HG02981 (cell line): ENCODE results near the gene LUC7L.

Experiments used
- ATAC-seq: cut with Tn5 transposase; IDR thresholded peaks from one replicate; pipeline ENCODE4 v1.9.1; 2021; ENCODE audit warnings: mild to moderate bottlenecking, moderate library complexity; ENCODE audit not compliant: unreplicated experiment

The LUC7L gene

DNA sequence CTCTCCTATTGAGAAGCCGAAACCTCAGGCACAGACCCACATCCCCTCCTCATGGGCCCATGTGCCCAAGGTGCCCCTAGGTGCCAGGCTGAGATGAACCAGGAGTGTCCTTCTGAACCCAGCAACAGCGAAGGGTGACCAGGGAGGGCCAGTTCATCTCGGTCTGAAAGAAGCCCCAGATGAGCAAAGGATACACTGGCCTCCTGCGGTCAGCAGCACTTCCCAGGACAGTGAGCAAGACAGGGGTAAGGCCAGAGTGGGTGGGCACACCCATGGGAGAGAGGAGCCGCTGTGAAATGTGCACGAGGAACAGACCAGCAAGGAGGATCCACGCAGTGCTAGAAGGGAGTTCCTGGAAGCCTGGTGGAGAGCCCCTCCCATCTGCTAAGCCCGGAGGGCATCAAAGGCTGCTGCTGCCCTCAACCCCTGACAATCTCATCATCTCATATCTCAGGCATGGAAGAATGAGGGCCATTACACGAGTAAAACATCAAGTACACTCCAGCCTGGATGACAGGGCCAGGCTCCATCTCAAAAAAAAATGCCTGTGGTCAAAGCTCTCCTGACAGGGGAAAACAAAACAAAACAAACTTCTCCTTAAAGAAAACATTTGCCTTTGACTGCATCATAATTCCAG, 80.1 kb downstream of the LUC7L start:
- ATAC-seq: no peak

DNA sequence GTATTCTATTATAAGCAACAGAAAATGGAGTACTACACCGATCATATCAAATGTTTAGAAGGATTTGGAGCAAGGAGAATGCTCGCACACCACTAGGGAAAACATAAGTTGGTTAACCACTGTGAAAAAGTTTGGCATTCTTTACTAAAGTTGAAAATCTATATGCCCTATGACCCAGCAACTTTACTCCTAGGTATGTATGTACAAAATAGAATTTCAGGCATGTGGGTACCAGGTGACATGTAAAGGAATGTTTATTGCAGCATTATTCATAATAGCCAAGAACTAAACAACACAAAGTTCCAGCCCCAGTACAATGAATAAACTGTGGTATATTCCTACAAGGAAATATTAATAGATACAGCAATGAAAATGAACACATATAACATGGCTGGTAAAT, 82.6 kb downstream of the LUC7L start:
- no peak for ATAC-seq

DNA sequence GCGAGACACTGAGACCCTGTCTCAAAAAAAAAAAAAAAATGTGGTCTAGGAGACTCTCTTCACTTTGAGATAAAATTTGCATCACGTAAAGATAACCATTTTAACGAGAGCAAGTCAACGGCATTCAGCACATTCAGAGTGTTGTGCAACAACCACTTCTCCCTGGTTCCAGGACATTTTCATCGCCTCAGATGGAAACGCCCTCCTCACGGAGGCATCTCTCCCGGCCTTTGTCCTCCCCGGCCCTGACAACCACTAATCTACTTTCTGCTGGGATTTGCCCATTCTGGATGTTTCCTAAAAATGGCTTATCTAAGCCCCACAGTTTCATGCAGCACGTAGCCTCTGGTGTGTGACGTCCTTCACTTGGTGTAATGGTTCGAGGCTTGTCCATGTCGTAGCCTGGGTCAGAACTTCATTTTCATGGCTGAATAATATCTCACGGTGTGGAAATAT, 84.4 kb downstream of the LUC7L start:
- ATAC-seq: no peak

DNA sequence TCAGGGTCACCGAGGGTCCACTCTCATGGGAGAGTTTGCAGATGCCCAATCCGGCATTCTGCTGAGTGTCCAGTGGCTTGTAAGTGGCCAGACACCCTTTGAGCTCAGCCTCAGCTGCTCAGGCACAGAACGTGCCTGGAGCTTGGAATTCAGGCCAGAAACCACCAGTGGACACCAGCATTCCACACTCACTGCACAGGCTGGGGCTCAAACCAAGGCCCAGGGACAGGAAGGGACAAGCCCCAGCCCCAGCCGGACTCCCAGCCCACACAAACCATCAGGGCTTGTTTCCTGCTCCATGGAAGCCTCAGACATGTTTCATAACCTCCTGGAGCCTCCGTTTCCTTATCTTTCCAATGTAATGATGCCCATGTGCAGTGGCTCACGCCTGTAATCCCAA, 85.8 kb downstream of the LUC7L start:
- ATAC-seq: no peak

DNA sequence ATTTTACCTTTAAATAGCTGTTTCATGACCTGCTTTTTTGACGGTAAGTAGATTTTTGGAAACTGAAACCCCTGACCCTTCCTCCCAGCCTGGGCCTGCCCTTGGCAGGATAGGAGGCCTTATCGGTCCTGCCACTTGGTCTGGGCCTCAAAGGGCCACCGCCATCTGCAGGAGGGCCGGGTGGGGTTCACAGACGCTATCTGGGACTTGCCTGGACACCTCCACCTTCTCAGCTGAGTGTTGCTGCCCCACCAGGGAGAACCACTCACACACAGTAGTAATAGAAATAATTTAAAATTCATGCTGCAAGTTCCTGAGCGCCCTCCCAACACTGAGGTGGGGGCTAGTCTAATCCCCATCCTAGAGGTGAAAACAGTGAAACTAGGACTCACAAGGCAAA, 86.2 kb downstream of the LUC7L start:
- no peak for ATAC-seq

DNA sequence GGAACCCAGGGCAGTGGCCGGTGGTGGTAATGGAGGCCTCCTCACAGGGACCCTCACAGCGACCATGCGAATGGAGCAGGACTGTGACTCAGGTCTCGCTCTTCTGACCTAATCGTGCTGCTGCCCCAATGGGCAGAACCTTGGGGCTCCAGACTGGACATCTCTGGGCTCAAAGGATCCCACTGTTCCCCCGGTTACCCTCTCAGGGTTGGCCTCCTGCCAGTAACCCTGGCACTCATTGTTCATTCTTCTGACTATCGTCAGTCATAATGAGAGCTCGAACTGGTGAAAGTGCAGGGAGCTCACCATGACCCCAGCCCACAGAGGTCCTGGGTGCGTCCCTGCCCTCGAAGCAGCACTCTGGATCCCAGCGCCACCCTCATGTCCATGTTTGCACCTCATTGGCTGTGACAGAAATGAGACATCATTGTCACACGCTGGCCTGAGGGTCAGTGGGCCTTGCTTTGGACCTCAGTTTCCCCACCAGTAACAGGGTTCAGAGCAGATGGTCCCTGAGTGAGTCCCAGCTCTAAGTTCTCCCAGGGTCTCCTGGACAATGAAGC, 86.8 kb downstream of the LUC7L start:
- no peak for ATAC-seq

DNA sequence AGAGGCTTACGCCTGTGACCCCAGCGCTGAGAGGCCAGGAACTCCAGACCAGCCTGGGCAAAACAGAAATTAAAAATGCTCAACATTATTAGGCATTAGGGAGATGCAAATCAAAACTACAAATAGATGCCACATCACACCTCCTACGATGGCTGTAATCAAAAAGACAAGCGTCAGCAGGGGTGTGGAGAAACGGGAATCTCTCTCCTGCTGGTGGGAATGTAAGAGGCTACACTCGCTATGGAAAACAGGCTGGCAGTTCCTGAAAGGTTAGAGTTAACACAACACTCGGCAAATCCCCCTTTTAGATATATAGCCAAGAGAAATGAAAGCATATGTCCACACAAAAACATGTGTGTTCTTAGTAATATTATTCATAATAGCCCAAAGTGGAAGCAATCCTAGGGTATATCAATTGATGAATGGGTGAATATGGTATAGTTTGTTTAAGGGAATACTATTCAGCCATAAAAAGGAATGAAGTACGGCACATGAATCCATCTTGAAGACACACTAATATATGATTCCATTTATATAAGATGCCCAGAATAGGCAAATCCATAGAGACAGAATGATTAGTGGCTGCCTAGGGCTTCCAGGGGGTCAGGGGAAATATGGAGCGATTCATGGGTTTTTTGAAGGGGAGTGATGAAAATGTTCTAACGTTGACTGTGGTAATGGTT, 88.9 kb downstream of the LUC7L start:
- ATAC-seq: no peak
